Measurements from ENCODE around the gene DYNC1I1.

DYNC1I1 gene

DNA sequence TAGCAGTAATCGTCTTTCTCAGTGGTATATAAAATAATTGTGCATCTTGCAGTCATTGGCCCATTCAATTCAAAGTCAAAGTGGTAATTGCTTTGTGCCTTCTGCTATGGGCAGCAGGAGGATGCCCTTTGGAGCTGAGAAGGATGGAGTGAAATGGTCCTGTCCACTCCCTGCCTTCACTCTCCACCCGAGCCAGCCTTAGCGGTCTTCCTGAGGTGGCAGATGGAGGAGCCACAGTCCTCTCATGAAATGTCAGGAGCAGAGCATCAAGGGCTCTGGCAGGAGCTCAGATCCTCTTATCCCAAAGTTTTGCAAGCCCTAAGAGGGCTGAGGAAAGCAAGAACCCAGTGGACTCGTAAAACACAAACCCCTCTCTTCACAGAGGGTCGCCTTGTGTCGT lies 199.4 kb downstream of the DYNC1I1 start:
- no peak for DNase-seq (ENCODE audit: low read depth)

DNA sequence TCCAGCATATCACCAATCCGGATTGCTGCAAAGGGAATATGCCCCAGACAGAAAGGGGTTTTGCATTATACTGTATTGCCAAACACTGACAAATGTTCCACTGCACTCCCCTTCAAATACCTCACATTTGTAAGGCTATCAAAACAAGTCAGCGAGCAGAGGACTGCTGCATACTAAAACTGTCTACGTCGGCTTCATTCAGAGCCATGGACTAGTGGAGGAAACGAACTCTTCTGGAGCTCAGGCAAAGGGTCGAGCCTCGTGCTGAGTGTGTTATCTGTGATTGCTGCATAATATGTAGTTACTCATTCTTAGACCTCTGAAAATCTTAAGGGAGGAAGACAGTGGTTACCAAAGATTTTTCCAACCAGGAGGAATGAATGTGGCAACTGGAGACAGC lies 200.2 kb downstream of the DYNC1I1 start:
- DNase-seq (ENCODE audit: low read depth): no peak

DNA sequence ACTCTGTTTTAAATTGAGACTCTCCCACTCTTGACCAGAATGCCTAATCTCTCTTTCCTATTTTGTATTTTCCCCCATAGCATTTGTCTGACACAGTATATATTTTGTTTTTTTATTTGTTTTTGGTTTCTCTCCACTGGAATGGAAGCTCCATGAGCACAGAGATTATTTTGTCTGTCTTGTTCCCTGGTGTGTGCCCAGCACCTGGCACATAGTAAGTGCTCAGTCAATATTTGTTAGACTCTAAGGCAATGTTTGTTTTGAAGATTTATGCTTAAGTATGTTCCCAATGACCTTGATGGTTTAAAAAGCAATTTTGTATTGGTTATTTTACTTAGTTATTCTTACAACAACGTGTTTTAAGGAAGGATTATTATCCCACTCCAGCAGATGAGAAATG lies 201.8 kb downstream of the DYNC1I1 start:
- DNase-seq (ENCODE audit: low read depth): no peak

GRCh38 chr7:95976369-95977060 lies 204.2 kb downstream of the DYNC1I1 start:
- DNase-seq (ENCODE audit: low read depth): no peak

DNA sequence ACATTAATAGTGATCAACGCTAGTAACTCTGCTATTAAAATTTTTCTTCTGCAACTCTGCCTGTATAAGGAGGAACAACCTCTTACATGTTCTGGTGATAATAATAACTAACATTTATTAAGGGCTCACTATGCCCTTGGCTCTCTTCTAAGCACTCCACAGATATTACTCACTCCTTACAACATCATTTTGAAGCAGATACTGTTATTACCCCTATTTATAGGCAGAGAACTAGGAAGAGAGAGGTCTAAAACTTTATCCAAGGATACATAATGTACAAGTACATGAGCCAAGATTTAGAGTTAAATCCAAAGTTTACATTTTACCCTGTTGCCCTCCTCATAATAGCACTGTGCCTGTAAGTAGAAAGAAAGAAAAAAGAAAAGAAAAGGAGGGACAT lies 205.6 kb downstream of the DYNC1I1 start:
- DNase-seq (ENCODE audit: low read depth): no peak

DNA sequence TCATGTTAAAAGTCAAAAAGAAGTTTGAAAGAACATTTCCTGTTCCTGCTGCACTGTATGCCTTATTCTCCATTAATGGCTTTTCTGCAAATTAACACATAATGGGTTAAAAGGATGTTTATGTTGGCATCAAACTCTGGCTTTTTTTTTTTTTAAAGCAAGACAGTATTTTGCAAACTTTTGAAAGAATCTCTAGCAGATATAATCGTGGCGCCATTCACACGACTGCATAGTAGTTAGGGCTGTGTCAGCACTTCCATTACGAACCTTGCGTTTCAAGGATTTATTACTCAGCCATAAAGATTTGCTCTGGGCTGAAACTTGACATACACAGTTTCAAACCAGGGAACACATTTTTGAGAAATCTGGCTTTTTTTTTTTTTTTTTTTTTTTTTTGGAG lies 207.8 kb downstream of the DYNC1I1 start:
- no peak for DNase-seq (ENCODE audit: low read depth)

DNA sequence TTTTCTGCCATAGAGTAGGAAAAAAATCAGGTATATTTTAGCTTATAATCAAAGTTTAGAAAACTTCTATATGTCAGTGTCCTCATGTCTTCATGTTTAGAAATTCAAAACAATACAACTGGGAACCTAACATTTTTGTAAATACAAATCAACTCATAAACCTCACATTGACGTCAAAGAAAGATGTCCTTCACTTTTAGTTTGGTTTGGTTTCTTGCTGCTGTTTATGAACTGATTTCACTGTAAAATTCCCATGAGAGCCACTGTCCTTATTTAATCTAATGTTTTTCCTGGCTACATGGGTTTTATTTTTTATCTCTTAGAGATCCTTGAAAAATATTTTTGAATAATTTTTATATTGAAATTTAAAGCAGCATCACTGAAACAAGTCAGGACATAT lies 208.4 kb downstream of the DYNC1I1 start:
- DNase-seq (ENCODE audit: low read depth): no peak

DNA sequence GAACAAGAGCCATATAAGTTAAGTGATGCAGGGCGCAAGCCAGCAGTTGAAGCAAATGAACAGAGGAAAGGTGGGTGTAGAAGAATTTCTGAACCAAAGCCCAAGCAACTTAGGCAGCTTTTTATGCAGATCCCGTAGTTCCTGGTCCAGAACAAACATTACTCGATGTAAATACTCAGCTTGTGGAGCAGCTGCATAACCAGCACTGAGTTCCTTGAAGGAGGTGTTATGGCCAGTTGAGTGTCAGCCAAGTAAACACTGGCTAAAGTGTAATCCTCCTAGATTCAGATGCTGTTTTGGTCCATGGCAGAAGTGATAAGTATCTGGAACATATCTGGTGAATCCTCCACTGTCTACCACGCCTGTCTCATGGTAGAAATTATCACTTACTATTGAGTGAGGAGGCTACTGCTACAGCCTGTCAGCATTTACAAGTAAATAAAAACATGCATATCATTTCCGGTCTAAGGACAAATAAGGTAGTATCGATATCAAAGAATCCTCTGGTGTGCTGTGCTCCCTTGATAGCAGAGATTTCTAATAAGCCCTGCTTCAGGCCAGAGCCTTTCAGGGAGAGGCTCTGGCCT lies 213.9 kb downstream of the DYNC1I1 start:
- DNase-seq (ENCODE audit: low read depth): no peak

GRCh38 chr7:95989301-95989700 lies 216.9 kb downstream of the DYNC1I1 start:
- DNase-seq (ENCODE audit: low read depth): no peak

GRCh38 chr7:95993380-95993779 lies 221.0 kb downstream of the DYNC1I1 start:
- no peak for DNase-seq (ENCODE audit: low read depth)

GRCh38 chr7:95996174-95996573 lies 223.8 kb downstream of the DYNC1I1 start:
- no peak for DNase-seq (ENCODE audit: low read depth)

GRCh38 chr7:95996886-95997285 lies 224.5 kb downstream of the DYNC1I1 start:
- DNase-seq (ENCODE audit: low read depth): no peak

- DNase-seq (ENCODE audit: low read depth): no peak
These were observed 225.3 kb downstream of the DYNC1I1 start for GRCh38 chr7:95997632-95998031.

GRCh38 chr7:95999481-95999880 lies 227.1 kb downstream of the DYNC1I1 start:
- DNase-seq (ENCODE audit: low read depth): no peak

DNA sequence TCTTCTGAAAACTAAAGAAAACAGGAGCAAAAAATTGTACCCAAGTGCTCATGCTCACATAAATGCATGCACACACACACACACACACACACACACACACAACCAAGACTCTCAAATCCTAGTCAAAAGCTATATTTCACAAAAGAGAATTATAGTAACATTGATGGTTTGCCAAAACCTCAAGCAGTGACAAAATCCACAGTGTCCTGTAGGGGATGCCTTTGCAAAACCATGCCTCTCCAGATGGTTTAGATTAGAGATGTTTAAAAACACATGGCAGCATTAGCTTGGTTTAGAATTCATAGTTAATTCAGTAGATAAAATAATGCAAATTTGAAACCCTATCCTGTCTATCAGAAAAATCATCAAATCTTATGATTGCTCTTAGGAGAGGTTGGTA lies 232.2 kb downstream of the DYNC1I1 start:
- DNase-seq (ENCODE audit: low read depth): no peak

DNA sequence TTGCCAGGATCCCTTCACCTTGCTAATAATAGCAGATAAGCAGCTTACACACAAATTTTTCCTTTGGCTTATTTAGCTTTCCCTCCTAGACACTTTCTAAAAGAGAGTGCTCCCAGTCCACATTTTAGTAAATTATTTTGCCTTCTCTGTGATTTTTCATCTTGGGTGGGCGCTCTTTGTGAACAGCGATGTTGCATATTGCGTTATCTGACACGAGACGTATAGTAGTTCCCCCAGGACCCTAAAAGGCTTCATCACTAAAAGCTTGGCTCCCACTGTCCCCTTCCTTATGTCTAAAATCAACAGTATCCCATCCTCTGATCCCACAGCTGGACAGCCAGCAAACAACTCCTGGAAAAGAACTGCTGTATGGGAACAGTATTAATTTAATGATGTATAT lies 232.9 kb downstream of the DYNC1I1 start:
- no peak for DNase-seq (ENCODE audit: low read depth)

DNA sequence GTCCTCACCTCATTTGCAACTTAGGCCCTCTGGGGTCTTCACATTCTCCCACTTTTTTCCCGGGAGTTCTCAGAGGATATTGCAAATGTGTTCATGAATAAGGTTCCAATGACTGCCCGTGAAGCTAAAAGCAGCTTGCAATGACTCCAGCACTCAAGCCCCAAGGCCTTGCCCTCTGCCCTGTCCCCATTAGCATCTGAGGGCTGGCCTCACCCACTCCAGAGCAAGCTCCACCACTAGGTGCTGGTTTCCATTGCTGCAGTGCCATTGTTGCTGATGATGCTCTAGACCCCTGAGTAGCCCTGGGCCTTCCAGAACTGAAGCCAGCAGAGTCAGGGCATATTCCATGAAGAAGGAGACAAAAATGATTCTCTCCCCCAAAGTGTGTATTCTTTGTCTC lies 236.8 kb downstream of the DYNC1I1 start:
- no peak for DNase-seq (ENCODE audit: low read depth)

DNA sequence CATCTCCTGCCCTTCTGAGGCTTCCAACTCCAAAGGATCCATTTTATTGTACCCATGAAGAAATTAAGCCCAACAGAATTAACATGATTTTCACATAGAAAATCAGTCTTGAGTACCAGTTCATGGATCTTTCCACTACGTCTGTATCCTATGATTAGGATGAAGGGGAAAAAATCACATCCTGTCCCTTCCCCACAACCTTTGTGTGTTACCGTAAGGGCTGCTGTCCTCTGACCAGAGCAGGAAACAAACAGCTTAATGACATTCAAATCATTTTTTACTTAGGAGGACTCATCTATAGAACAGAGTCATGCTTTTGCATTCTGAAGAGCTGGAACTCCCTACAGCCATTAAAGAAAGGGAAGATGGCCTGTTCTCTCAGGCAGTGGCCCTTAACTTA lies 241.5 kb downstream of the DYNC1I1 start:
- no peak for DNase-seq (ENCODE audit: low read depth)

DNA sequence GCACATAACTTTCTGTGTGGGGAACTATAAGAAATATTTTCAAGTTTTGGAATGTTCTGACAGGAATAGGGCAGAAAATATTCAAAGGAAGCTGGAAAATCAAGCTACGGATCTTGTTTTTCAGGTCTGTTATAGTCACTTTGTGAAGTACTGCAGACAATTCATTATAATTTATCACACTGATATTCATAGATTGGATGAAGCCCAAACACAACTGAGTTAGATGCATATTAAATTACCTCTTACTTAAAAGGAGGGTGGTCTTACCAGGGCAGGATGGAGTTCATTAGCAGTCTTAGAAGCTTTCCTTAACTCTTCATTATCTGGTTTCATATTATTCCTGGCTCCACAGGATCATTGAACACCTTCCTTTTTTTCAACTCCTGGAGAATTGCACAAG lies 242.3 kb downstream of the DYNC1I1 start:
- no peak for DNase-seq (ENCODE audit: low read depth)

GRCh38 chr7:96016056-96016586 lies 243.8 kb downstream of the DYNC1I1 start:
- DNase-seq (ENCODE audit: low read depth): no peak

GRCh38 chr7:96016735-96017134 lies 244.4 kb downstream of the DYNC1I1 start:
- DNase-seq (ENCODE audit: low read depth): no peak

DNA sequence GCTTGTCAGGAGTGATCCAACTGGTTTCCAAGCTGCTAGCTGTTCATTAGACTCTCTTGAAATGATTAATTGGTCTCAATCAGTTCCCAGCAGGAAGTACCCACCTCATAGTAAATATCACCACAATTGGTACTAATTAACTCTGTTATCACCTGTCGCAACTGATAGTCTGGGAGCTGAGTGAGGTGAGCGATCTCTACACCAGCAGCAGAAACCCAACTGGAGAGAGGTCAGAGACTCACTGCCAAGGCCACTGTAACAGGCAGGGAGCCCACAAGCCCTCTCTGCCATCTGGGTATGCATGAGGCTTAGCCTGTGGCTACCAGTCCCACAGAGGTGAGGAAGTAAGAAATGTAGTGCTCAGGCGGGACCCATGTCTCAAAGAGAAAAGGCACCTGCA lies 245.5 kb downstream of the DYNC1I1 start:
- no peak for DNase-seq (ENCODE audit: low read depth)

- no peak for DNase-seq (ENCODE audit: low read depth)
These were observed 249.2 kb downstream of the DYNC1I1 start for GRCh38 chr7:96021568-96021967.

DNA sequence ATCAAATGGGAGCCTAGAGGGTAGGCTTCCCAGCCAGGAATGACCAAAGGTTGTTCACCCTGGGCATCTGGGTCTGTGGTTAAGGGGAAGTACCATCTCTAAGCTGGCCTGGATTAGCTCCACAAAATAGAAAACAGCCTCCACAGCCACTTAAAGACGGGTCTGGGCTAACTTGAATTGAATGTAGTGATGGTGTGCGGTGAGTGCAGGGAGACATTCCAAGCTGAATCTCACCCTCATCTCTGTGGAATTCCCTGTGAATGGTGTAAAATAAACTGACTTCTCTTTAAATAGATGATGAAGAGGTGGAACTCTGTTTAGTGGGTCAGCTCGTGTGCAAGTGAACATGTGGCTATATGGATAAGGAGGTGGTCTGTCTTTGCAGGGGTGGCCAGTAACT lies 251.0 kb downstream of the DYNC1I1 start:
- DNase-seq (ENCODE audit: low read depth): no peak

Measured in activated T-helper 1 cell treated with Interleukin-2 at 50 U/mL for 16 hours (primary cell).